WTC11 (cell line): ENCODE measurements around the gene LRRC28. TPM values are rescaled to one million over a fixed set of nuclear protein-coding genes. Genes with fewer than 3 reads are reported as not detected.

Source experiments
- ATAC-seq: fragments of 200-7000 bp; cut with Tn5 transposase; 2 replicates; pipeline ENCODE4 v1.10.0; 2021; ENCODE audit warnings: mild to moderate bottlenecking, moderate library complexity
- CTCF ChIA-PET: fragments of 300-600 bp; sonication (Branson Sonifier 250); formaldehyde crosslinking; loops from one replicate; lab custom pipeline; 2021; ENCODE audit warnings: antibody characterized with exemption; lab: Charles Lee
- POLR2A ChIA-PET: fragments of 350-600 bp; sonication (Branson Sonifier 250); formaldehyde crosslinking; loops from one replicate; lab custom pipeline; 2021; ENCODE audit warnings: antibody characterized with exemption; lab: Charles Lee
- DNase-seq: peaks from one replicate; pipeline ENCODE4 v3.0.0; 2021; ENCODE audit warnings: low spot score
- H3K27ac Mint-ChIP-seq: 2 replicates; pipeline ENCODE4 v1.8.0; 2021; ENCODE audit warnings: mixed read lengths
- H3K27me3 Mint-ChIP-seq: 2 replicates; pipeline ENCODE4 v1.8.0; 2021; ENCODE audit warnings: low read depth, mild to moderate bottlenecking, moderate library complexity, mixed read lengths
- H3K36me3 Mint-ChIP-seq: 2 replicates; pipeline ENCODE4 v1.8.0; 2021; ENCODE audit warnings: mixed read lengths
- H3K4me1 Mint-ChIP-seq: 2 replicates; pipeline ENCODE4 v1.8.0; 2022; ENCODE audit warnings: mixed read lengths
- H3K4me3 Mint-ChIP-seq: 2 replicates; pipeline ENCODE4 v1.8.0; 2021; ENCODE audit warnings: mild to moderate bottlenecking, moderate library complexity, mixed read lengths
- H3K9me3 Mint-ChIP-seq: 2 replicates; pipeline ENCODE4 v1.8.0; 2021; ENCODE audit warnings: mixed read lengths
- CREB1 ChIP-seq: sonication (generic); formaldehyde crosslinking; IDR thresholded peaks from 2 replicates; pipeline ENCODE4 v1.8.0; 2023; ENCODE audit warnings: mild to moderate bottlenecking, missing genetic modification reagents
- GTF2I ChIP-seq: fragments of 250-450 bp; sonication (Bioruptor Pico); conservative IDR thresholded peaks from 2 replicates; pipeline ENCODE4 v1.4.0; 2021; ENCODE audit warnings: mild to moderate bottlenecking
- JUN ChIP-seq: sonication (generic); formaldehyde crosslinking; IDR thresholded peaks from 2 replicates; pipeline ENCODE4 v1.8.0; 2023; ENCODE audit warnings: mild to moderate bottlenecking, missing genetic modification reagents
- PRRX2 ChIP-seq: fragments of 250-450 bp; sonication (Bioruptor Pico); IDR thresholded peaks from 2 replicates; pipeline ENCODE4 v1.8.0; 2021; ENCODE audit warnings: mild to moderate bottlenecking
- SMAD3 ChIP-seq: sonication (generic); formaldehyde crosslinking; IDR thresholded peaks from 2 replicates; pipeline ENCODE4 v1.8.0; 2022; ENCODE audit warnings: missing genetic modification reagents, mild to moderate bottlenecking, borderline replicate concordance
- ZNF317 ChIP-seq: sonication (generic); formaldehyde crosslinking; IDR thresholded peaks from 2 replicates; pipeline ENCODE4 v1.8.1; 2023; ENCODE audit warnings: low read depth, mild to moderate bottlenecking, moderate library complexity, missing genetic modification reagents, borderline replicate concordance
- total RNA-seq: library from RNA; stranded (reverse); gene quantifications from 3 replicates; pipeline ENCODE4 v1.2.3, GENCODE V29; 2021
- TF ChIP-seq, protein P1 (sequence below): sonication (generic); formaldehyde crosslinking; IDR thresholded peaks from 2 replicates; pipeline ENCODE4 v1.8.0; 2023; ENCODE audit warnings: missing genetic modification reagents
- TF ChIP-seq, protein P2 (sequence below): fragments of 250-450 bp; sonication (Bioruptor Pico); IDR thresholded peaks from 2 replicates; pipeline ENCODE4 v1.9.0; 2021; ENCODE audit warnings: moderate library complexity, mild to moderate bottlenecking, inconsistent platforms, borderline replicate concordance
- TF ChIP-seq, protein P3 (sequence below): sonication (generic); formaldehyde crosslinking; IDR thresholded peaks from 2 replicates; pipeline ENCODE4 v1.8.1; 2023; ENCODE audit warnings: mild to moderate bottlenecking, missing genetic modification reagents, moderate library complexity
- TF ChIP-seq, protein P4 (sequence below): sonication (generic); formaldehyde crosslinking; conservative IDR thresholded peaks from 2 replicates; pipeline ENCODE4 v1.8.1; 2023; ENCODE audit warnings: mild to moderate bottlenecking, low read depth, missing genetic modification reagents, moderate library complexity
- TF ChIP-seq, protein P5 (sequence below): sonication (generic); formaldehyde crosslinking; IDR thresholded peaks from 2 replicates; pipeline ENCODE4 v1.8.0; 2022; ENCODE audit warnings: missing genetic modification reagents
- TF ChIP-seq, protein P6 (sequence below): sonication (generic); formaldehyde crosslinking; IDR thresholded peaks from 2 replicates; pipeline ENCODE4 v1.8.1; 2022; ENCODE audit warnings: mild to moderate bottlenecking, moderate library complexity, missing genetic modification reagents

The LRRC28 gene
- total RNA-seq, 1 experiment from 2014 or later = 18.4 TPM

DNA sequence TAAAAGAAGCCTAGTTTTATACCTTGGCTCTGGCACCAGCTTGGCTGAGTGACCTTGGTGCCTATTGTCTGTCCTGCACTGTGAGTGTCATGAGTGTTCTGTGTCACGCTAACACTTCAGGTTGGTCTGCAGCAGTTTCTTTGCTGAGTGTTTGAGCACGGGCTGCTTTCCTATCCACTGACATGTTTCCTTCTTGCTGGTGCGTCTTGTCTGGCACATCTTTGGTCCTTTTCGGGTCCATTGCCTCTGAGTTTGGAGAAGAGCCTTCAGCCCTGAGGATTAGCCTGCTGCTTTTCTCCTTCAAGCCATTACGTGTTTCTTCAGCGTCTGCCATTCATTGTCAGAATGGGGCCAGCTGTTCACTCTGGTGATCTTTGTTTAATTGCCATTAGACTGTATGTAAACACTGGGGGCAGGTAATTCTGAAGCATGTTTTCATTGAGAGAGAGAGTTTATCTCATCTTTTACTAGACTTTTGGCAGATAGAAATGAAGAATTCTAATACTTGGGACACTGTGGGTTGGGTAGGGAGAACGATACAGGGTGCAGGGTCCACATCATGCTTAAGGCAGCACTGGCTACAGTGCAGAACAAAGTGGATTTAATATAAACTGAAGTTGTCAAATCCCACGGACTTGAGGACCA lies 55.5 kb downstream of the LRRC28 start:
- TF ChIP-seq, protein P1, sequence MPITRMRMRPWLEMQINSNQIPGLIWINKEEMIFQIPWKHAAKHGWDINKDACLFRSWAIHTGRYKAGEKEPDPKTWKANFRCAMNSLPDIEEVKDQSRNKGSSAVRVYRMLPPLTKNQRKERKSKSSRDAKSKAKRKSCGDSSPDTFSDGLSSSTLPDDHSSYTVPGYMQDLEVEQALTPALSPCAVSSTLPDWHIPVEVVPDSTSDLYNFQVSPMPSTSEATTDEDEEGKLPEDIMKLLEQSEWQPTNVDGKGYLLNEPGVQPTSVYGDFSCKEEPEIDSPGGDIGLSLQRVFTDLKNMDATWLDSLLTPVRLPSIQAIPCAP (CRISPR knock-in tag) = no peak
- TF ChIP-seq, protein P2, sequence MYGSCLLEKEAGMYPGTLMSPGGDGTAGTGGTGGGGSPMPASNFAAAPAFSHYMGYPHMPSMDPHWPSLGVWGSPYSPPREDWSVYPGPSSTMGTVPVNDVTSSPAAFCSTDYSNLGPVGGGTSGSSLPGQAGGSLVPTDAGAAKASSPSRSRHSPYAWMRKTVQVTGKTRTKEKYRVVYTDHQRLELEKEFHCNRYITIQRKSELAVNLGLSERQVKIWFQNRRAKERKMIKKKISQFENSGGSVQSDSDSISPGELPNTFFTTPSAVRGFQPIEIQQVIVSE = no peak
- TF ChIP-seq ZNF317 (CRISPR knock-in tag) (no peak), GTF2I (CRISPR knock-in tag) (no peak), CREB1 (CRISPR knock-in tag) (no peak), JUN (no peak), PRRX2 (no peak)
- TF ChIP-seq, protein P3, sequence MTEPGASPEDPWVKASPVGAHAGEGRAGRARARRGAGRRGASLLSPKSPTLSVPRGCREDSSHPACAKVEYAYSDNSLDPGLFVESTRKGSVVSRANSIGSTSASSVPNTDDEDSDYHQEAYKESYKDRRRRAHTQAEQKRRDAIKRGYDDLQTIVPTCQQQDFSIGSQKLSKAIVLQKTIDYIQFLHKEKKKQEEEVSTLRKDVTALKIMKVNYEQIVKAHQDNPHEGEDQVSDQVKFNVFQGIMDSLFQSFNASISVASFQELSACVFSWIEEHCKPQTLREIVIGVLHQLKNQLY (CRISPR knock-in tag) = no peak
- TF ChIP-seq, protein P4, sequence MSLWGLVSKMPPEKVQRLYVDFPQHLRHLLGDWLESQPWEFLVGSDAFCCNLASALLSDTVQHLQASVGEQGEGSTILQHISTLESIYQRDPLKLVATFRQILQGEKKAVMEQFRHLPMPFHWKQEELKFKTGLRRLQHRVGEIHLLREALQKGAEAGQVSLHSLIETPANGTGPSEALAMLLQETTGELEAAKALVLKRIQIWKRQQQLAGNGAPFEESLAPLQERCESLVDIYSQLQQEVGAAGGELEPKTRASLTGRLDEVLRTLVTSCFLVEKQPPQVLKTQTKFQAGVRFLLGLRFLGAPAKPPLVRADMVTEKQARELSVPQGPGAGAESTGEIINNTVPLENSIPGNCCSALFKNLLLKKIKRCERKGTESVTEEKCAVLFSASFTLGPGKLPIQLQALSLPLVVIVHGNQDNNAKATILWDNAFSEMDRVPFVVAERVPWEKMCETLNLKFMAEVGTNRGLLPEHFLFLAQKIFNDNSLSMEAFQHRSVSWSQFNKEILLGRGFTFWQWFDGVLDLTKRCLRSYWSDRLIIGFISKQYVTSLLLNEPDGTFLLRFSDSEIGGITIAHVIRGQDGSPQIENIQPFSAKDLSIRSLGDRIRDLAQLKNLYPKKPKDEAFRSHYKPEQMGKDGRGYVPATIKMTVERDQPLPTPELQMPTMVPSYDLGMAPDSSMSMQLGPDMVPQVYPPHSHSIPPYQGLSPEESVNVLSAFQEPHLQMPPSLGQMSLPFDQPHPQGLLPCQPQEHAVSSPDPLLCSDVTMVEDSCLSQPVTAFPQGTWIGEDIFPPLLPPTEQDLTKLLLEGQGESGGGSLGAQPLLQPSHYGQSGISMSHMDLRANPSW = no peak
- TF ChIP-seq, protein P5, sequence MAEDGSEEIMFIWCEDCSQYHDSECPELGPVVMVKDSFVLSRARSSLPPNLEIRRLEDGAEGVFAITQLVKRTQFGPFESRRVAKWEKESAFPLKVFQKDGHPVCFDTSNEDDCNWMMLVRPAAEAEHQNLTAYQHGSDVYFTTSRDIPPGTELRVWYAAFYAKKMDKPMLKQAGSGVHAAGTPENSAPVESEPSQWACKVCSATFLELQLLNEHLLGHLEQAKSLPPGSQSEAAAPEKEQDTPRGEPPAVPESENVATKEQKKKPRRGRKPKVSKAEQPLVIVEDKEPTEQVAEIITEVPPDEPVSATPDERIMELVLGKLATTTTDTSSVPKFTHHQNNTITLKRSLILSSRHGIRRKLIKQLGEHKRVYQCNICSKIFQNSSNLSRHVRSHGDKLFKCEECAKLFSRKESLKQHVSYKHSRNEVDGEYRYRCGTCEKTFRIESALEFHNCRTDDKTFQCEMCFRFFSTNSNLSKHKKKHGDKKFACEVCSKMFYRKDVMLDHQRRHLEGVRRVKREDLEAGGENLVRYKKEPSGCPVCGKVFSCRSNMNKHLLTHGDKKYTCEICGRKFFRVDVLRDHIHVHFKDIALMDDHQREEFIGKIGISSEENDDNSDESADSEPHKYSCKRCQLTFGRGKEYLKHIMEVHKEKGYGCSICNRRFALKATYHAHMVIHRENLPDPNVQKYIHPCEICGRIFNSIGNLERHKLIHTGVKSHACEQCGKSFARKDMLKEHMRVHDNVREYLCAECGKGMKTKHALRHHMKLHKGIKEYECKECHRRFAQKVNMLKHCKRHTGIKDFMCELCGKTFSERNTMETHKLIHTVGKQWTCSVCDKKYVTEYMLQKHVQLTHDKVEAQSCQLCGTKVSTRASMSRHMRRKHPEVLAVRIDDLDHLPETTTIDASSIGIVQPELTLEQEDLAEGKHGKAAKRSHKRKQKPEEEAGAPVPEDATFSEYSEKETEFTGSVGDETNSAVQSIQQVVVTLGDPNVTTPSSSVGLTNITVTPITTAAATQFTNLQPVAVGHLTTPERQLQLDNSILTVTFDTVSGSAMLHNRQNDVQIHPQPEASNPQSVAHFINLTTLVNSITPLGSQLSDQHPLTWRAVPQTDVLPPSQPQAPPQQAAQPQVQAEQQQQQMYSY (CRISPR knock-in tag) = no peak
- TF ChIP-seq, protein P6, sequence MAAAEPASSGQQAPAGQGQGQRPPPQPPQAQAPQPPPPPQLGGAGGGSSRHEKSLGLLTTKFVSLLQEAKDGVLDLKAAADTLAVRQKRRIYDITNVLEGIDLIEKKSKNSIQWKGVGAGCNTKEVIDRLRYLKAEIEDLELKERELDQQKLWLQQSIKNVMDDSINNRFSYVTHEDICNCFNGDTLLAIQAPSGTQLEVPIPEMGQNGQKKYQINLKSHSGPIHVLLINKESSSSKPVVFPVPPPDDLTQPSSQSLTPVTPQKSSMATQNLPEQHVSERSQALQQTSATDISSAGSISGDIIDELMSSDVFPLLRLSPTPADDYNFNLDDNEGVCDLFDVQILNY = no peak
- TF ChIP-seq, all 79 proteins: peak for 0
- ChIA-PET POLR2A (no interaction called here), CTCF (interaction anchor here (1.4 kb wide), 1 partner anchor 34 kb away, joined by 5 read pairs; no protein-coding TSS in a partner anchor)
- H3K27me3 Mint-ChIP-seq = no peaks in the 10 kb centered on the region
- H3K4me1 Mint-ChIP-seq = peaks cover 34% of the 10 kb centered on the region
- DNase-seq (no peak), ATAC-seq (peak; percentile 72)
- H3K9me3 Mint-ChIP-seq = peaks cover 12% of the 10 kb centered on the region; the same call in 1 of the 2 replicates
- peaks cover 4% of the 10 kb centered on the region; the same call in 1 of the 2 replicates for H3K36me3 Mint-ChIP-seq
- peak overlapping the region; percentile 92 for H3K27ac Mint-ChIP-seq
- peak overlapping the region; percentile 19 for H3K4me3 Mint-ChIP-seq

DNA sequence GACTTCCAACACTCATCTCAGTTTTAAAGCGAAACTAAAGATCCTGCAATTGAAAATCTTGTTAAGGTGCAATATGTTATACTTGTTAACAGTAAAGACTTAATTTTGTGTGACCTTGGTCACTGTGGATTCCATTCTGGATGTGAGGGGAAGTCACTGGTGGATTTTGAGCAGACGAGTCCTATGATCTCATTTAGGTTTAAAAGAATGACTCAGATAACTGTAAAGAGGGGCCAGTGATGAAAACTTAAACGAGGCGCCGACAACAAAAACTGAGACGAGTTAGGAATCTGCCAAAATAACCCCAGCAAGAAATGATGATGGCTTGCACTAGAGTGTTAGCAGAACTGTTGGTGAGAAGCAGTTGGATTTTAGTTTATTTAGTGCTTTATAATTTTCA lies 56.5 kb downstream of the LRRC28 start:
- Mint-ChIP-seq H3K9me3 (peaks cover 19% of the 10 kb centered on the region), H3K27ac (peak overlapping the region; percentile 79), H3K27me3 (no peaks in the 10 kb centered on the region), H3K4me3 (no peak overlapping the region), H3K36me3 (peaks cover 11% of the 10 kb centered on the region), H3K4me1 (peaks cover 34% of the 10 kb centered on the region)
- ChIA-PET POLR2A (no interaction called here), CTCF (no interaction called here)
- DNase-seq (no peak), ATAC-seq (no peak)
- no peak for TF ChIP-seq SMAD3 (CRISPR knock-in tag)
- TF ChIP-seq, protein P4 = no peak
- TF ChIP-seq, protein P6 = no peak
